AG04450 (cell line): ENCODE results near the gene HMOX1. TPM values are rescaled to one million over a fixed set of nuclear protein-coding genes. Genes with fewer than 3 reads are reported as not detected.

ENCODE experiments used
- CTCF ChIA-PET: fragments of 300-600, 350-600 bp; formaldehyde crosslinking; extraction: SDS; loops from one replicate; lab custom pipeline; 2022; ENCODE audit warnings: antibody characterized with exemption, inconsistent platforms; lab: Charles Lee
- POLR2A ChIA-PET: fragments of 350-600 bp; formaldehyde crosslinking; extraction: SDS; loops from one replicate; lab custom pipeline; 2021; ENCODE audit warnings: antibody characterized with exemption, inconsistent platforms; lab: Yijun Ruan, JAX
- DNase-seq: peaks from one replicate; pipeline ENCODE4 v3.0.0-alpha.2; 2011; ENCODE audit warnings: low read depth, low spot score
- H3K27ac ChIP-seq: one replicate; pipeline ENCODE4 v1.5.1; 2012; ENCODE audit warnings: low read depth, low read length, control low read depth
- H3K27me3 ChIP-seq: one replicate; pipeline ENCODE4 v1.6.0; 2012; ENCODE audit warnings: low read length; ENCODE audit not compliant: control insufficient read depth, insufficient read depth
- H3K4me3 ChIP-seq: 2 replicates; pipeline ENCODE4 v1.5.1; 2011; ENCODE audit warnings: mild to moderate bottlenecking, low read depth, low read length, control low read depth
- H3K9me3 ChIP-seq: 2 replicates; pipeline ENCODE4 v1.5.1; 2012; ENCODE audit warnings: low read length; ENCODE audit not compliant: control insufficient read depth, insufficient read depth
- polyA plus RNA-seq: library from polyadenylated mRNA; depleted of rRNA; stranded (reverse); fragments of >200 nt; gene quantifications from 2 replicates; pipeline ENCODE4 v1.2.3, GENCODE V29; 2011; rRNA removed
- small RNA-seq: library from RNA; depleted of rRNA; stranded (forward); fragments of <200 nt; gene quantifications from one replicate; pipeline ENCODE3, GENCODE V24; 2012; ENCODE audit warnings: low read depth; ENCODE audit not compliant: insufficient read length
- TF ChIP-seq, protein P1 (sequence below): IDR thresholded peaks from 2 replicates; pipeline ENCODE4 v1.5.1; 2011; ENCODE audit warnings: low read depth, low read length, control low read depth, inconsistent platforms

The HMOX1 gene
- polyA plus RNA-seq, 1 experiment: 55.2 TPM

DNA sequence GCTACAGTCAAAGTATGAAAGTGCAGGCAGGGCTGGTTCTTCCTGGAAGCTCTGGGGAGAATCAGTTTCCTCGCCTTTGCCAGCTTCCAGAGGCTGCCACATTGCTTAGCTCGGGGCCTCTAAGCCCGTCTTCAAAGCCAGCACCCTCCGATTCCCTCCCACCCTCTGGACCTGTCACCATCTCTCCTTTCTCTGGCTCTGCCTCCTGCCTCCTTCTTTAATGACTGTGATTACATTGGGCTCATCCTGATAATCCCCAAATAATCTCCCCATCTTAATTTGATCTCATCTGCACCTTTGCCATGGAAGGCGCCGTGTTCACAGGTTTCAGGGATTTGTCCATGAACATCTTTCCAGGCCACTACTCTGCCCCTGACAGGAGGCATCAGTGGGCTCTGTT, 61.6 kb downstream of the HMOX1 start:
- H3K27ac ChIP-seq: peak overlapping the region; percentile 31
- no peaks in the 10 kb centered on the region for H3K27me3 ChIP-seq
- no peak overlapping the region for H3K4me3 ChIP-seq
- no peak for DNase-seq
- ChIA-PET POLR2A (interaction anchor here (0.6 kb wide), 1 partner anchor 8 kb away, joined by 3 read pairs; no protein-coding TSS in a partner anchor), CTCF (no interaction called here)
- H3K9me3 ChIP-seq: peaks cover 4% of the 10 kb centered on the region; the same call in 1 of the 2 replicates
- TF ChIP-seq, protein P1, sequence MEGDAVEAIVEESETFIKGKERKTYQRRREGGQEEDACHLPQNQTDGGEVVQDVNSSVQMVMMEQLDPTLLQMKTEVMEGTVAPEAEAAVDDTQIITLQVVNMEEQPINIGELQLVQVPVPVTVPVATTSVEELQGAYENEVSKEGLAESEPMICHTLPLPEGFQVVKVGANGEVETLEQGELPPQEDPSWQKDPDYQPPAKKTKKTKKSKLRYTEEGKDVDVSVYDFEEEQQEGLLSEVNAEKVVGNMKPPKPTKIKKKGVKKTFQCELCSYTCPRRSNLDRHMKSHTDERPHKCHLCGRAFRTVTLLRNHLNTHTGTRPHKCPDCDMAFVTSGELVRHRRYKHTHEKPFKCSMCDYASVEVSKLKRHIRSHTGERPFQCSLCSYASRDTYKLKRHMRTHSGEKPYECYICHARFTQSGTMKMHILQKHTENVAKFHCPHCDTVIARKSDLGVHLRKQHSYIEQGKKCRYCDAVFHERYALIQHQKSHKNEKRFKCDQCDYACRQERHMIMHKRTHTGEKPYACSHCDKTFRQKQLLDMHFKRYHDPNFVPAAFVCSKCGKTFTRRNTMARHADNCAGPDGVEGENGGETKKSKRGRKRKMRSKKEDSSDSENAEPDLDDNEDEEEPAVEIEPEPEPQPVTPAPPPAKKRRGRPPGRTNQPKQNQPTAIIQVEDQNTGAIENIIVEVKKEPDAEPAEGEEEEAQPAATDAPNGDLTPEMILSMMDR: no peak

DNA sequence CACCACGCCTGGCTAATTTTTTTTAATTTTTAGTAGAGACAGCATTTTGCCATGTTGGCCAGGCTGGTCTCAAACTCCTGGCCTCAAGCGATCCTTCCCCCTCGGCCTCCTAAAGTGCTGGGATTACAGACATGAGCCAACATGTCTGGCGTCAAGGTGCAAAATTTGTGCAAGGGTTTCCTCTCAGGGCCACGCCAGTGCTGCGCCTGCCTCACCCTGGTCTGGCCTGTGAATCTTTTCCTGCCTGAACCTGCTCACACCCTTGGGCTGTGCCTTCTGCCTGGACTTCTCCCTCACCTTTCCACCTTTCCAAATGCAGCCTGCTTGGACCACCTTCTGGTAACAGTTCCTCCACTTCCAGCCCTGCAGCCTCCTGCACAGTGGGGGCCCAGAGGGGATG, 62.4 kb downstream of the HMOX1 start:
- Histone ChIP-seq H3K9me3 (peaks cover 4% of the 10 kb centered on the region; the same call in 1 of the 2 replicates), H3K4me3 (no peak overlapping the region), H3K27me3 (no peaks in the 10 kb centered on the region), H3K27ac (no peak overlapping the region)
- DNase-seq: no peak
- POLR2A ChIA-PET: no interaction called here
- CTCF ChIA-PET: interaction anchor here (0.6 kb wide), 1 partner anchor 23 kb away, joined by 4 read pairs; no protein-coding TSS in a partner anchor
- TF ChIP-seq, protein P1: no peak

Small RNA genes within 50 kb of the gene (small RNA-seq; reads per million reads assigned to genes)
- gene MIR3909 (2.4 reads per million), gene MIR6069 (not detected)

Other genes starting within 250 kb of the HMOX1 start
- gene HMGXB4, start 123.6 kb upstream of the HMOX1 start, polyA plus RNA-seq: 22.1 and 30.4 TPM in 2 replicates
- 40.0 and 57.2 TPM in 2 replicates for gene TOM1, start 81.2 kb upstream of the HMOX1 start, polyA plus RNA-seq
- gene MCM5, start 19.0 kb downstream of the HMOX1 start, polyA plus RNA-seq: 12.0 and 15.0 TPM in 2 replicates
- gene RASD2, start 159.7 kb downstream of the HMOX1 start, polyA plus RNA-seq: 0.14 and 0.41 TPM in 2 replicates
- gene MB, start 236.2 kb downstream of the HMOX1 start, polyA plus RNA-seq: not detected in 2 replicates